ENCODE results near the gene ZNF850. TPM values are rescaled to one million over a fixed set of nuclear protein-coding genes. Genes with fewer than 3 reads are reported as not detected.

ZNF850 gene
- total RNA-seq, 1 donor from 2014 or later: 2.7 TPM

GRCh38 chr19:36707134-36707533 is 65.5 kb downstream of the ZNF850 start:
- DNase-seq (ENCODE audit: low read depth): peak; percentile 5

- no peak for DNase-seq (ENCODE audit: low read depth)
Observed at GRCh38 chr19:36688058-36688457, 84.5 kb downstream of the ZNF850 start.

- peak; percentile 98 for DNase-seq (ENCODE audit: low read depth)
Observed at GRCh38 chr19:36687214-36688056, 85.2 kb downstream of the ZNF850 start, which contains the start of gene ZNF567. Gene ZNF567 (plus strand): TSS chr19:36687612. CDS start chr19:36694868, 7,256 bp downstream.

DNA sequence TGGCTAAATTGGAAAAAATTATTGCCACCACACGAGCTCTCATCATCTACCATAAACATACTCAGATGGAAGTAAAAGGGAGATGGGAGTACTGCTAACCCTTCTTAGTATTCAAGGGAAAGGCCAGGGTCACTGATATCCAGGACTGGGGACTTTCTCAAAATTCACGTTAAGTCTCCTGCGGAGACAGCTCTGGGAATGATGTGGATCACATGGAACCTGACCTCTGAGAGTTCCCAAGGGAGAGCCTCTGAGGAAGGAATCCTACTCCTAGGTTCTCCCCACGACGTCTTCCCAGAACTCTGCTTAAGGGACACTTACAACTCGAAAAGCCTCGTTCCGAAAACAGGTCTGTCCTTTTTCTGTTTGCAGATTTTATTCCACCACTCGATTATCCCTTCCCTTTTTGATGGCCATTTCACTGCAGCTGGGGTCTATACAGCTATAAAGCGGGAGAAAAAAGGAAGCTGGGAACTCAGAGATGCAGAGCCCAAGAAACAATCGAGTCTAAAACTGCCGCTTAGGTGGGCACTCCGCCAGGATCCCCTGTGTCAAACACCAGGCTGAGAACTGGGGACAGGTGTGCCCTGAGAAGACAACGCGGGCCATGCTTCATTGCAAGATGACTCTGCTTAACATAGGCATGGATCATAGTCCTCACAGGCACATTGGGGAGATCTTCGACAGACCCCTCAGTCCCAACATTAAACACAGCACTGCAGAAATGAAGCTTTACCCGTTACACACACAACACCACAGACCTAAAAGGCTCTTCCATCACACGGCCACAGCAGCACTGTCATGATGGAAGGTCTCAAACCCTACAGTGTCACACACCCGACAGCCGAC is 86.0 kb downstream of the ZNF850 start:
- DNase-seq (ENCODE audit: low read depth): peak; percentile 84

- DNase-seq (ENCODE audit: low read depth): peak; percentile 21
Observed at GRCh38 chr19:36685835-36686234, 86.8 kb downstream of the ZNF850 start.

DNA sequence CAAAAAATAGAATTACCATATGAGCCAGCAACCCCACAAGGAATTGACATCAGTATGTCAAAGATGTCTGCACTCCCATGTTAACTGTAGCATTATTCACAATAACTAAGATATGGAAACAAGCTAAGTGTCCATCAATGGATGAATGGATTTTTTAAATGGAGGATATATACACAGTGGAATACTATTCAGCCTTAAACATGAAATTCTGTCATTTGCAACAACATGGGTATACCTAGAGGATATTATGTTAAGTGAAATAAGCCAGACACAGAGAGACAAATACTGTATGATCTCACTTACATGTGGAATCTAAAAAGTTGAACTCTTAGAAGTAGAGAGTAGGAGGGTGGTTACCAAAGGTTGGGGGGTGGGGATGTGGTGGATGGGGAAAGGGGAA is 93.2 kb downstream of the ZNF850 start:
- no peak for DNase-seq (ENCODE audit: low read depth)

- DNase-seq (ENCODE audit: low read depth): no peak
Observed at GRCh38 chr19:36674201-36674600, 98.4 kb downstream of the ZNF850 start.

GRCh38 chr19:36672368-36672767 is 100.2 kb downstream of the ZNF850 start:
- DNase-seq (ENCODE audit: low read depth): no peak

DNA sequence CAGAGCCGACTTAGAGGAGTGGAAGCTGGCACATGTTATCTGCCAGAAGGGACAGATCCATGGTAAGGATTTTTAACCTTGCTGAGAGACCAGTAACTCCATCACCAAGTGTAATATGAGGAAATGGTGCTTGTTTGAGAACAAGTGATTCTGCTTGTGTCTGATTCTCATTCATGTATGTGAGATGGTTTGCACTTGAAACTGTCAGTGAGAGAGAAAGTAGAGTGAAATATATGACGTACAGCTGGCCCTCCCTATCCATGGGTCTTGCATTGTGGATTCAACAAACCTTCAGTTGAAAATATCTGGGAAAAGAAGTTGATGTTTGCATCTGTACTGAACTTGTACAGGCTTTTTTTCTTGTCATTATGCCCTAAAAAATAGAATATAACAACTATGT is 104.0 kb downstream of the ZNF850 start:
- no peak for DNase-seq (ENCODE audit: low read depth)

- no peak for DNase-seq (ENCODE audit: low read depth)
Observed at GRCh38 chr19:36665832-36666231, 106.8 kb downstream of the ZNF850 start.

Other genes starting within 250 kb of the ZNF850 start
- gene ZNF260, start 244.5 kb downstream of the ZNF850 start, total RNA-seq: 15.1 and 15.2 TPM in 2 replicates
- 13.0 and 15.9 TPM in 2 replicates for gene ZNF529, start 199.5 kb downstream of the ZNF850 start, total RNA-seq
- gene ZNF382, start 167.5 kb downstream of the ZNF850 start, total RNA-seq: 4.9 and 5.2 TPM in 2 replicates
- gene ZNF461, start 106.0 kb downstream of the ZNF850 start, total RNA-seq: 11.1 and 11.8 TPM in 2 replicates
- 4.5 and 5.4 TPM in 2 replicates for gene ZNF567, start 85.2 kb downstream of the ZNF850 start, total RNA-seq
- gene ZNF790, start 65.6 kb upstream of the ZNF850 start, total RNA-seq: 10.0 and 11.0 TPM in 2 replicates
- 1.7 and 2.4 TPM in 2 replicates for gene ZNF345, start 78.1 kb upstream of the ZNF850 start, total RNA-seq
- 3.4 and 3.8 TPM in 2 replicates for gene ZNF829, start 143.5 kb upstream of the ZNF850 start, total RNA-seq
- 20.0 and 24.0 TPM in 2 replicates for gene ZNF568, start 143.5 kb upstream of the ZNF850 start, total RNA-seq

All from myocyte (in vitro differentiated cells).